GM23338 (cell line): ENCODE data around the gene CD300H. TPM values are rescaled to one million over a fixed set of nuclear protein-coding genes. Genes with fewer than 3 reads are reported as not detected.

Experiments used
- ATAC-seq: fragments of 200-7000 bp; cut with Tn5 transposase; 3 replicates; pipeline ENCODE4 v1.9.1; 2020
- DNase-seq: peaks from one replicate; pipeline ENCODE4 v3.0.0-alpha.2; 2015; ENCODE audit warnings: low spot score
- H2AFZ ChIP-seq: fragments of 200-600 bp; sonication (generic); 2 replicates; pipeline ENCODE4 v1.8.0; 2016; ENCODE audit warnings: antibody characterized with exemption, mild to moderate bottlenecking, moderate library complexity
- H3F3A ChIP-seq: fragments of 200-600 bp; sonication (generic); replicated peaks from 2 replicates; pipeline ENCODE4 v1.8.0; 2017; ENCODE audit warnings: antibody characterized with exemption, mixed run types, low read depth
- H3K27ac ChIP-seq: fragments of 200-600 bp; sonication (generic); 2 replicates; pipeline ENCODE4 v1.6.1; 2016; ENCODE audit warnings: low read depth
- H3K27me3 ChIP-seq: fragments of 200-600 bp; sonication (generic); 2 replicates; pipeline ENCODE4 v1.8.0; 2016; ENCODE audit warnings: mild to moderate bottlenecking, mixed run types, moderate library complexity; ENCODE audit not compliant: insufficient read depth
- H3K36me3 ChIP-seq: fragments of 200-600 bp; sonication (generic); 2 replicates; pipeline ENCODE4 v1.8.0; 2016; ENCODE audit warnings: mild to moderate bottlenecking; ENCODE audit not compliant: insufficient read depth
- H3K4me1 ChIP-seq: fragments of 200-600 bp; sonication (generic); 2 replicates; pipeline ENCODE4 v1.8.0; 2016; ENCODE audit warnings: mild to moderate bottlenecking, moderate library complexity; ENCODE audit not compliant: insufficient read depth
- H3K4me2 ChIP-seq: fragments of 200-600 bp; sonication (generic); 2 replicates; pipeline ENCODE4 v1.7.1; 2017; ENCODE audit warnings: mixed run types
- H3K4me3 ChIP-seq: fragments of 200-600 bp; sonication (generic); 2 replicates; pipeline ENCODE4 v1.6.1; 2016; ENCODE audit warnings: mixed run types
- H3K79me2 ChIP-seq: fragments of 200-600 bp; sonication (generic); replicated peaks from 2 replicates; pipeline ENCODE4 v1.8.0; 2017; ENCODE audit warnings: mild to moderate bottlenecking; ENCODE audit not compliant: insufficient read depth
- H3K9me2 ChIP-seq: fragments of 200-600 bp; sonication (generic); 2 replicates; pipeline ENCODE4 v1.8.0; 2017; ENCODE audit not compliant: insufficient read depth
- H4K20me1 ChIP-seq: fragments of 200-600 bp; sonication (generic); replicated peaks from 2 replicates; pipeline ENCODE4 v1.8.0; 2017; ENCODE audit warnings: mild to moderate bottlenecking; ENCODE audit not compliant: insufficient read depth
- H3K27ac Mint-ChIP-seq: 2 replicates; pipeline ENCODE4 v1.8.0; 2020; ENCODE audit warnings: inconsistent platforms, mild to moderate bottlenecking, moderate library complexity, mixed read lengths
- H3K27me3 Mint-ChIP-seq: 3 replicates; pipeline ENCODE4 v1.8.0; 2022; ENCODE audit warnings: low read depth, mild to moderate bottlenecking, moderate library complexity, mixed read lengths, inconsistent platforms; ENCODE audit not compliant: insufficient read depth, poor library complexity
- H3K36me3 Mint-ChIP-seq: 3 replicates; pipeline ENCODE4 v1.8.0; 2021; ENCODE audit warnings: low read depth, mild to moderate bottlenecking, inconsistent platforms, moderate library complexity, mixed read lengths
- H3K4me1 Mint-ChIP-seq: 3 replicates; pipeline ENCODE4 v1.8.0; 2020; ENCODE audit warnings: mild to moderate bottlenecking, inconsistent platforms, mixed read lengths
- H3K4me3 Mint-ChIP-seq: 3 replicates; pipeline ENCODE4 v1.8.0; 2021; ENCODE audit warnings: moderate library complexity, mild to moderate bottlenecking, inconsistent platforms, mixed read lengths
- H3K9me3 Mint-ChIP-seq: 3 replicates; pipeline ENCODE4 v1.8.0; 2020; ENCODE audit warnings: moderate library complexity, mild to moderate bottlenecking, inconsistent platforms, mixed read lengths
- CREB1 ChIP-seq: fragments of 250-450 bp; sonication (Bioruptor Pico); IDR thresholded peaks from 2 replicates; pipeline ENCODE4 v1.5.0; 2020; ENCODE audit warnings: low read depth, mild to moderate bottlenecking, moderate library complexity
- EZH2 ChIP-seq: fragments of 200-600 bp; sonication (generic); IDR thresholded peaks from one replicate; pipeline ENCODE4 v1.8.0; 2017; ENCODE audit warnings: antibody characterized with exemption, mild to moderate bottlenecking, low read depth; ENCODE audit not compliant: unreplicated experiment
- EZH2phosphoT487 ChIP-seq: fragments of 200-600 bp; sonication (generic); IDR thresholded peaks from one replicate; pipeline ENCODE4 v1.8.1; 2018; ENCODE audit warnings: antibody characterized with exemption; ENCODE audit not compliant: unreplicated experiment
- JUNB ChIP-seq: IDR thresholded peaks from one replicate; pipeline ENCODE4 v1.6.1; 2016; ENCODE audit warnings: antibody characterized with exemption; ENCODE audit not compliant: unreplicated experiment
- NANOG ChIP-seq: IDR thresholded peaks from 2 replicates; pipeline ENCODE4 v1.6.1; 2016; ENCODE audit warnings: antibody characterized with exemption, borderline replicate concordance
- STAT1 ChIP-seq: IDR thresholded peaks from one replicate; pipeline ENCODE4 v1.6.1; 2016; ENCODE audit warnings: antibody characterized with exemption; ENCODE audit not compliant: unreplicated experiment
- ZNF331 ChIP-seq: fragments of 250-450 bp; sonication (Bioruptor Pico); IDR thresholded peaks from 2 replicates; pipeline ENCODE4 v1.5.0; 2020; ENCODE audit warnings: low read depth, mild to moderate bottlenecking, moderate library complexity
- polyA plus RNA-seq: library from polyadenylated mRNA; unstranded; fragments of >200 nt; fragmentation: Nextera tagmentation; extraction: Ambion mirVana; gene quantifications from 2 replicates; pipeline ENCODE4 v1.2.1, GENCODE V29; 2016
- total RNA-seq: library from RNA; depleted of rRNA; stranded (reverse); fragments of >200 nt; shearing (Covaris generic); gene quantifications from 2 replicates; pipeline ENCODE4 v1.2.3, GENCODE V29; 2014
- TF ChIP-seq, protein P1 (sequence below): IDR thresholded peaks from one replicate; pipeline ENCODE4 v1.6.1; 2018; ENCODE audit warnings: antibody characterized with exemption; ENCODE audit not compliant: unreplicated experiment
- TF ChIP-seq, protein P2 (sequence below): IDR thresholded peaks from 2 replicates; pipeline ENCODE4 v1.6.1; 2016; ENCODE audit warnings: antibody characterized with exemption
- TF ChIP-seq, protein P3 (sequence below): fragments of 250-450 bp; sonication (Bioruptor Pico); IDR thresholded peaks from 2 replicates; pipeline ENCODE4 v1.5.0; 2020; ENCODE audit warnings: mild to moderate bottlenecking, moderate library complexity

Gene CD300H
- total and polyA plus RNA-seq, 2 experiments from 2014 or later, result not detected

DNA sequence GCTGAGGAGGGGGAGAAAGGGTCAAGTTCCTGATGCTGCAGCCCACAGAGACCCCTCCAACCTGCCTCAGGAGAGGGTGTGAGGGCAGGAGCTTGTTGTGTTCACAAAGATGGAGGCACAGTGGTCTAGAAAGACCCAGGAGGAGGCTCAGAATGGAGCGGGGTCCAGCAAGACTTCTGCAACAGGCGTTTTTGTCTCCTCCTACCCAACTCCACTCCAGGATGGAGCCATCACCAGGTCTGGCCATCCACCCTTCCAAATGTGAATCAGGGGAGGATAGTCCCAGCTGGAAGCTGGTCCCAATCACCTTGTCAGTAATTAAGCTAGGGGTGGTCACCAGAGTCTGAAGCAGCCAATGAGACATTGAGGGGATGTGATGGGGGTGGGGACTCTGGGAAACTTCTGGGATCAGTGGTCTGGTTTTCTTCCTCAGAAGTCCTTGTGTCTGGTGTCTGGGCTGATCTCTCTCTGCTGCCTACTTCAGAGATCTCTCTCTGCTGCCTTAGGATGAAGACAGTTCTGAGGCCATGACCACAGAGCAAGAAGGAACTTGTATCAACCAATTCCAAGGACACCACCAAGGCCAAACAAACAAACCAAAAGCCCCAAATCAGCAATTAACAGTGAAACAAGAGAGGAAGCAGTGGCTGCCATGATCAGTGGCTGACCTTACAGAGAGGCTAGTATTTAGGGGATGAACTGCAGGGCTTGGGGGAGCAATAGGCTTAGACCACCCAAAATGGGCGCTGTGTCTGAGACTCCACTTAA, 50.6 kb downstream of the CD300H start (continued):
- TF ChIP-seq, protein P1, sequence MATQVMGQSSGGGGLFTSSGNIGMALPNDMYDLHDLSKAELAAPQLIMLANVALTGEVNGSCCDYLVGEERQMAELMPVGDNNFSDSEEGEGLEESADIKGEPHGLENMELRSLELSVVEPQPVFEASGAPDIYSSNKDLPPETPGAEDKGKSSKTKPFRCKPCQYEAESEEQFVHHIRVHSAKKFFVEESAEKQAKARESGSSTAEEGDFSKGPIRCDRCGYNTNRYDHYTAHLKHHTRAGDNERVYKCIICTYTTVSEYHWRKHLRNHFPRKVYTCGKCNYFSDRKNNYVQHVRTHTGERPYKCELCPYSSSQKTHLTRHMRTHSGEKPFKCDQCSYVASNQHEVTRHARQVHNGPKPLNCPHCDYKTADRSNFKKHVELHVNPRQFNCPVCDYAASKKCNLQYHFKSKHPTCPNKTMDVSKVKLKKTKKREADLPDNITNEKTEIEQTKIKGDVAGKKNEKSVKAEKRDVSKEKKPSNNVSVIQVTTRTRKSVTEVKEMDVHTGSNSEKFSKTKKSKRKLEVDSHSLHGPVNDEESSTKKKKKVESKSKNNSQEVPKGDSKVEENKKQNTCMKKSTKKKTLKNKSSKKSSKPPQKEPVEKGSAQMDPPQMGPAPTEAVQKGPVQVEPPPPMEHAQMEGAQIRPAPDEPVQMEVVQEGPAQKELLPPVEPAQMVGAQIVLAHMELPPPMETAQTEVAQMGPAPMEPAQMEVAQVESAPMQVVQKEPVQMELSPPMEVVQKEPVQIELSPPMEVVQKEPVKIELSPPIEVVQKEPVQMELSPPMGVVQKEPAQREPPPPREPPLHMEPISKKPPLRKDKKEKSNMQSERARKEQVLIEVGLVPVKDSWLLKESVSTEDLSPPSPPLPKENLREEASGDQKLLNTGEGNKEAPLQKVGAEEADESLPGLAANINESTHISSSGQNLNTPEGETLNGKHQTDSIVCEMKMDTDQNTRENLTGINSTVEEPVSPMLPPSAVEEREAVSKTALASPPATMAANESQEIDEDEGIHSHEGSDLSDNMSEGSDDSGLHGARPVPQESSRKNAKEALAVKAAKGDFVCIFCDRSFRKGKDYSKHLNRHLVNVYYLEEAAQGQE, result no peak
- TF ChIP-seq ZNF331, result no peak

DNA sequence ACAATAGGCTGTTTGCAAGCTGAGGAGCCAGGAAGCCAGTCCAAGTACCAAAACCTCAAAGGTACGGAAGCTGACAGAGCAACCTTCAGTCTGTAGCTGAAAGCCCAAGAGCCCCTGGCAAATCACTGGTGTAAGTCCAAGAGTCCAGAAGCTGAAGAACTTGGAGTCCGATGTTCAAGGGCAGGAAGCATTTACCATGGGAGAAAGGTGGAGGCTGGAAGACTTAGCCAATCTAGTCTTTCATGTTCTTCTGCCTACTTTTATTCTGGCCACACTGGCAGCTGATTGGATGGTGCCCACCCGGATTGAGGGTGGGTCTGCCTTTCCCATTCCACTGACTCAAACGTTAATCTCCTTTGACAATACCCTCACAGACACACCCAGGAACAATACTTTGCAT, 51.4 kb downstream of the CD300H start:
- no peaks in the 10 kb centered on the region for H3K79me2 ChIP-seq
- H3K9me2 ChIP-seq, result peaks cover 10% of the 10 kb centered on the region; the same call in 1 of the 2 replicates
- H3K4me2 ChIP-seq, result no peak overlapping the region
- H3K4me3 Mint-ChIP-seq, result no peak overlapping the region
- peaks cover 11% of the 10 kb centered on the region for H3F3A ChIP-seq
- H3K27ac ChIP-seq, result no peak overlapping the region
- no peaks in the 10 kb centered on the region for H3K4me1 ChIP-seq
- peaks cover 18% of the 10 kb centered on the region; the same call in 2 of the 3 replicates for H3K36me3 Mint-ChIP-seq
- DNase-seq (no peak), ATAC-seq (no peak)
- no peak overlapping the region for H3K27ac Mint-ChIP-seq
- H3K4me1 Mint-ChIP-seq, result no peaks in the 10 kb centered on the region
- no peak overlapping the region for H3K4me3 ChIP-seq
- no peak overlapping the region for H2AFZ ChIP-seq
- H3K36me3 ChIP-seq, result no peaks in the 10 kb centered on the region
- H3K27me3 ChIP-seq, result 0 out of 2 replicates have a peak, but pooled peaks cover 3% of the 10 kb centered on the region
- peaks cover 45% of the 10 kb centered on the region for H3K9me3 Mint-ChIP-seq
- H4K20me1 ChIP-seq, result no peaks in the 10 kb centered on the region
- peaks cover 17% of the 10 kb centered on the region for H3K27me3 Mint-ChIP-seq
- TF ChIP-seq, protein P2, sequence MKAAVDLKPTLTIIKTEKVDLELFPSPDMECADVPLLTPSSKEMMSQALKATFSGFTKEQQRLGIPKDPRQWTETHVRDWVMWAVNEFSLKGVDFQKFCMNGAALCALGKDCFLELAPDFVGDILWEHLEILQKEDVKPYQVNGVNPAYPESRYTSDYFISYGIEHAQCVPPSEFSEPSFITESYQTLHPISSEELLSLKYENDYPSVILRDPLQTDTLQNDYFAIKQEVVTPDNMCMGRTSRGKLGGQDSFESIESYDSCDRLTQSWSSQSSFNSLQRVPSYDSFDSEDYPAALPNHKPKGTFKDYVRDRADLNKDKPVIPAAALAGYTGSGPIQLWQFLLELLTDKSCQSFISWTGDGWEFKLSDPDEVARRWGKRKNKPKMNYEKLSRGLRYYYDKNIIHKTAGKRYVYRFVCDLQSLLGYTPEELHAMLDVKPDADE, result no peak
- TF ChIP-seq STAT1 (no peak), EZH2phosphoT487 (no peak), CREB1 (no peak), JUNB (no peak), EZH2 (no peak), NANOG (no peak), ZNF331 (no peak)
- TF ChIP-seq, protein P3, sequence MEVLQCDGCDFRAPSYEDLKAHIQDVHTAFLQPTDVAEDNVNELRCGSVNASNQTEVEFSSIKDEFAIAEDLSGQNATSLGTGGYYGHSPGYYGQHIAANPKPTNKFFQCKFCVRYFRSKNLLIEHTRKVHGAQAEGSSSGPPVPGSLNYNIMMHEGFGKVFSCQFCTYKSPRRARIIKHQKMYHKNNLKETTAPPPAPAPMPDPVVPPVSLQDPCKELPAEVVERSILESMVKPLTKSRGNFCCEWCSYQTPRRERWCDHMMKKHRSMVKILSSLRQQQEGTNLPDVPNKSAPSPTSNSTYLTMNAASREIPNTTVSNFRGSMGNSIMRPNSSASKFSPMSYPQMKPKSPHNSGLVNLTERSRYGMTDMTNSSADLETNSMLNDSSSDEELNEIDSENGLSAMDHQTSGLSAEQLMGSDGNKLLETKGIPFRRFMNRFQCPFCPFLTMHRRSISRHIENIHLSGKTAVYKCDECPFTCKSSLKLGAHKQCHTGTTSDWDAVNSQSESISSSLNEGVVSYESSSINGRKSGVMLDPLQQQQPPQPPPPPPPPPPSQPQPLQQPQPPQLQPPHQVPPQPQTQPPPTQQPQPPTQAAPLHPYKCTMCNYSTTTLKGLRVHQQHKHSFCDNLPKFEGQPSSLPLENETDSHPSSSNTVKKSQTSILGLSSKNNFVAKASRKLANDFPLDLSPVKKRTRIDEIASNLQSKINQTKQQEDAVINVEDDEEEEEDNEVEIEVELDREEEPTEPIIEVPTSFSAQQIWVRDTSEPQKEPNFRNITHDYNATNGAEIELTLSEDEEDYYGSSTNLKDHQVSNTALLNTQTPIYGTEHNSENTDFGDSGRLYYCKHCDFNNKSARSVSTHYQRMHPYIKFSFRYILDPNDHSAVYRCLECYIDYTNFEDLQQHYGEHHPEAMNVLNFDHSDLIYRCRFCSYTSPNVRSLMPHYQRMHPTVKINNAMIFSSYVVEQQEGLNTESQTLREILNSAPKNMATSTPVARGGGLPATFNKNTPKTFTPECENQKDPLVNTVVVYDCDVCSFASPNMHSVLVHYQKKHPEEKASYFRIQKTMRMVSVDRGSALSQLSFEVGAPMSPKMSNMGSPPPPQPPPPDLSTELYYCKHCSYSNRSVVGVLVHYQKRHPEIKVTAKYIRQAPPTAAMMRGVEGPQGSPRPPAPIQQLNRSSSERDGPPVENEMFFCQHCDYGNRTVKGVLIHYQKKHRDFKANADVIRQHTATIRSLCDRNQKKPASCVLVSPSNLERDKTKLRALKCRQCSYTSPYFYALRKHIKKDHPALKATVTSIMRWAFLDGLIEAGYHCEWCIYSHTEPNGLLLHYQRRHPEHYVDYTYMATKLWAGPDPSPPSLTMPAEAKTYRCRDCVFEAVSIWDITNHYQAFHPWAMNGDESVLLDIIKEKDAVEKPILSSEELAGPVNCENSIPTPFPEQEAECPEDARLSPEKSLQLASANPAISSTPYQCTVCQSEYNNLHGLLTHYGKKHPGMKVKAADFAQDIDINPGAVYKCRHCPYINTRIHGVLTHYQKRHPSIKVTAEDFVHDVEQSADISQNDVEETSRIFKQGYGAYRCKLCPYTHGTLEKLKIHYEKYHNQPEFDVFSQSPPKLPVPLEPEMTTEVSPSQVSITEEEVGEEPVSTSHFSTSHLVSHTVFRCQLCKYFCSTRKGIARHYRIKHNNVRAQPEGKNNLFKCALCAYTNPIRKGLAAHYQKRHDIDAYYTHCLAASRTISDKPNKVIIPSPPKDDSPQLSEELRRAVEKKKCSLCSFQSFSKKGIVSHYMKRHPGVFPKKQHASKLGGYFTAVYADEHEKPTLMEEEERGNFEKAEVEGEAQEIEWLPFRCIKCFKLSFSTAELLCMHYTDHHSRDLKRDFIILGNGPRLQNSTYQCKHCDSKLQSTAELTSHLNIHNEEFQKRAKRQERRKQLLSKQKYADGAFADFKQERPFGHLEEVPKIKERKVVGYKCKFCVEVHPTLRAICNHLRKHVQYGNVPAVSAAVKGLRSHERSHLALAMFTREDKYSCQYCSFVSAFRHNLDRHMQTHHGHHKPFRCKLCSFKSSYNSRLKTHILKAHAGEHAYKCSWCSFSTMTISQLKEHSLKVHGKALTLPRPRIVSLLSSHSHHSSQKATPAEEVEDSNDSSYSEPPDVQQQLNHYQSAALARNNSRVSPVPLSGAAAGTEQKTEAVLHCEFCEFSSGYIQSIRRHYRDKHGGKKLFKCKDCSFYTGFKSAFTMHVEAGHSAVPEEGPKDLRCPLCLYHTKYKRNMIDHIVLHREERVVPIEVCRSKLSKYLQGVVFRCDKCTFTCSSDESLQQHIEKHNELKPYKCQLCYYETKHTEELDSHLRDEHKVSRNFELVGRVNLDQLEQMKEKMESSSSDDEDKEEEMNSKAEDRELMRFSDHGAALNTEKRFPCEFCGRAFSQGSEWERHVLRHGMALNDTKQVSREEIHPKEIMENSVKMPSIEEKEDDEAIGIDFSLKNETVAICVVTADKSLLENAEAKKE (CRISPR knock-in tag), result no peak
